Sigmoid colon (tissue), 7 donors: ENCODE data around the gene CBLL1. TPM values are rescaled to one million over a fixed set of nuclear protein-coding genes. Genes with fewer than 3 reads are reported as not detected.

Experiments
- DNase-seq: peaks from one replicate; pipeline ENCODE4 v3.0.0-alpha.2; 2019
- H3K27ac ChIP-seq, 4 donors: fragments of 200-600 bp; sonication (generic); one replicate each; pipeline ENCODE4 v1.5.1; 2016 to 2019; ENCODE audit warnings: mild to moderate bottlenecking in 1 of 4
- H3K27me3 ChIP-seq, 3 donors: fragments of 200-600 bp; sonication (generic); one replicate each; pipeline ENCODE4 v1.5.1; 2019; ENCODE audit warnings: mild to moderate bottlenecking in 1 of 3
- H3K36me3 ChIP-seq, 4 donors: fragments of 200-600 bp; sonication (generic); one replicate each; pipeline ENCODE4 v1.5.1; 2016 to 2019
- H3K4me1 ChIP-seq, 4 donors: fragments of 200-600 bp; sonication (generic); one replicate each; pipeline ENCODE4 v1.5.1; 2017 to 2019
- H3K4me3 ChIP-seq, 4 donors: fragments of 200-600 bp; sonication (generic); one replicate each; pipeline ENCODE4 v1.5.1; 2017 to 2019; ENCODE audit warnings: mild to moderate bottlenecking in 2 of 4, moderate library complexity in 1 of 4
- H3K9me3 ChIP-seq, 4 donors: fragments of 200-600 bp in 3 of 4; sonication (generic) in 3 of 4; one replicate each; pipeline versions ENCODE4 v1.5.1 to v1.6.1; 2013 to 2019
- CTCF ChIP-seq, 4 experiments: fragments of 450-650 bp in 3 of 4; fragments of 200-600 bp in 1 of 4; IDR thresholded peaks; one replicate each; pipeline ENCODE4 v1.5.1; 2016 to 2019; ENCODE audit warnings: antibody characterized with exemption in 4 of 4, mild to moderate bottlenecking in 3 of 4, moderate library complexity in 2 of 4
- EP300 ChIP-seq, 4 donors: sonication (generic); formaldehyde crosslinking; IDR thresholded peaks; one replicate each; pipeline ENCODE4 v1.6.1; 2017; ENCODE audit warnings: antibody characterized with exemption in 4 of 4
- POLR2A ChIP-seq, 2 donors: fragments of 450-650 bp; IDR thresholded peaks; one replicate each; pipeline ENCODE4 v1.6.1; 2016; ENCODE audit warnings: antibody characterized with exemption in 2 of 2, mild to moderate bottlenecking in 2 of 2, moderate library complexity in 2 of 2
- POLR2AphosphoS5 ChIP-seq, 4 donors: sonication (generic); formaldehyde crosslinking; IDR thresholded peaks; one replicate each; pipeline ENCODE4 v1.6.1; 2017; ENCODE audit warnings: antibody characterized with exemption in 4 of 4
- WGBS, 2 donors: extraction: QIAGEN DNeasy Blood & Tissue Kit; methylation state at CpG; one replicate each; pipeline ENCODE4 v1.1.7; 2013; 5-methylcytosine and 5-hydroxymethylcytosine counted together
- intact Hi-C: fragments of 100-400 bp; cut with DNase I; formaldehyde crosslinking; loops from one replicate; pipeline ENCODE4 v1.15.1; 2023
- polyA plus RNA-seq, 3 donors: library from polyadenylated mRNA; stranded (reverse); fragments of 200-250 nt; gene quantifications; one replicate each; pipeline ENCODE4 v1.2.3, GENCODE V29; 2013
- total RNA-seq, 4 donors: library from RNA; depleted of rRNA; stranded (reverse); fragments of >200 nt; gene quantifications; one replicate each; pipeline ENCODE4 v1.1.0, GENCODE V29; 2016
- donor health status: healthy with polysubstance abuse.
- donor health status: Bipolar disorder and iron deficiency.
- donor health status: healthy.

CBLL1 gene
- total and polyA plus RNA-seq, 7 donors = 6.7 to 47.4 (median 25.2) TPM

GRCh38 chr7:107777702-107778101 lies 33.8 kb downstream of the CBLL1 start:
- no peak overlapping the region for H3K4me3 ChIP-seq
- 20 to 67% methylated on average over 3 of the region's 3 CpGs for WGBS, 2 donors
- H3K27ac ChIP-seq = peak overlapping the region in 3 of 4 donors; percentile 71 to 80 (median 78)
- H3K27me3 ChIP-seq = no peaks in the 10 kb centered on the region
- no peaks in the 10 kb centered on the region for H3K36me3 ChIP-seq
- DNase-seq = peak; percentile 83
- intact Hi-C loops = loop anchor here (1.0 kb wide), 1 partner anchor 97 kb away; no protein-coding TSS in a partner anchor
- TF ChIP-seq EP300 (IDR thresholded peaks at IDR 0.05) (peak in 3 of 4 donors; percentile 16 to 31 (median 23)), POLR2A (IDR thresholded peaks at IDR 0.05) (no peak), CTCF (IDR thresholded peaks at IDR 0.05) (peak in 2 of 4 experiments; percentile 15 to 44), POLR2AphosphoS5 (IDR thresholded peaks at IDR 0.05) (peak in 3 of 4 donors; percentile 60 to 74 (median 71))
- no peaks in the 10 kb centered on the region for H3K9me3 ChIP-seq
- peaks cover 0 to 56% (median 40%) of the 10 kb centered on the region in 4 donors for H3K4me1 ChIP-seq

GRCh38 chr7:107778283-107778682 lies 34.3 kb downstream of the CBLL1 start:
- intact Hi-C loops = no loop called here
- TF ChIP-seq CTCF (IDR thresholded peaks at IDR 0.05) (no peak), POLR2AphosphoS5 (IDR thresholded peaks at IDR 0.05) (no peak), EP300 (IDR thresholded peaks at IDR 0.05) (no peak), POLR2A (IDR thresholded peaks at IDR 0.05) (no peak)
- Histone ChIP-seq H3K27me3 (no peaks in the 10 kb centered on the region), H3K27ac (peak overlapping the region in 3 of 4 donors; percentile 71 to 80 (median 78)), H3K4me1 (peaks cover 0 to 62% (median 44%) of the 10 kb centered on the region in 4 donors), H3K36me3 (no peaks in the 10 kb centered on the region), H3K4me3 (no peak overlapping the region), H3K9me3 (no peaks in the 10 kb centered on the region)
- 60 to 80% methylated on average over 4 of the region's 4 CpGs for WGBS, 2 donors
- no peak for DNase-seq

GRCh38 chr7:107779647-107780099 lies 35.7 kb downstream of the CBLL1 start:
- H3K27me3 ChIP-seq = no peaks in the 10 kb centered on the region
- TF ChIP-seq EP300 (IDR thresholded peaks at IDR 0.05) (no peak), CTCF (IDR thresholded peaks at IDR 0.05) (no peak), POLR2AphosphoS5 (IDR thresholded peaks at IDR 0.05) (no peak), POLR2A (IDR thresholded peaks at IDR 0.05) (no peak)
- H3K4me1 ChIP-seq = peaks cover 0 to 75% (median 55%) of the 10 kb centered on the region in 4 donors
- H3K9me3 ChIP-seq = no peaks in the 10 kb centered on the region
- no peak overlapping the region for H3K4me3 ChIP-seq
- 20 to 60% methylated on average over 6 of the region's 6 CpGs for WGBS, 2 donors
- no peak for DNase-seq
- peak overlapping the region in 3 of 4 donors; percentile 71 to 80 (median 78) for H3K27ac ChIP-seq
- intact Hi-C loops = no loop called here
- no peaks in the 10 kb centered on the region for H3K36me3 ChIP-seq

- intact Hi-C loops = no loop called here
- H3K36me3 ChIP-seq = no peaks in the 10 kb centered on the region
- no peak overlapping the region for H3K4me3 ChIP-seq
- H3K27me3 ChIP-seq = no peaks in the 10 kb centered on the region
- no peak for DNase-seq
- H3K9me3 ChIP-seq = no peaks in the 10 kb centered on the region
- peaks cover 0 to 93% (median 75%) of the 10 kb centered on the region in 4 donors for H3K4me1 ChIP-seq
- WGBS, 2 donors = 63 to 83% methylated on average over 3 of the region's 3 CpGs
- peak overlapping the region in 3 of 4 donors; percentile 44 to 78 (median 52) for H3K27ac ChIP-seq
- no peak for TF ChIP-seq EP300 (IDR thresholded peaks at IDR 0.05)
- TF ChIP-seq POLR2AphosphoS5 (IDR thresholded peaks at IDR 0.05) = no peak
- no peak for TF ChIP-seq POLR2A (IDR thresholded peaks at IDR 0.05)
- no peak for TF ChIP-seq CTCF (IDR thresholded peaks at IDR 0.05)
Measured at GRCh38 chr7:107782374-107782773, 38.4 kb downstream of the CBLL1 start.

- H3K36me3 ChIP-seq = no peaks in the 10 kb centered on the region
- WGBS, 2 donors = 93 to 99% methylated on average over 1 of the region's 1 CpG
- H3K4me3 ChIP-seq = no peak overlapping the region
- intact Hi-C loops = no loop called here
- H3K9me3 ChIP-seq = no peaks in the 10 kb centered on the region
- no peaks in the 10 kb centered on the region for H3K27me3 ChIP-seq
- peaks cover 0 to 95% (median 75%) of the 10 kb centered on the region in 4 donors for H3K4me1 ChIP-seq
- DNase-seq = no peak
- no peak for TF ChIP-seq CTCF (IDR thresholded peaks at IDR 0.05)
- no peak for TF ChIP-seq POLR2A (IDR thresholded peaks at IDR 0.05)
- no peak for TF ChIP-seq EP300 (IDR thresholded peaks at IDR 0.05)
- H3K27ac ChIP-seq = peak overlapping the region in 3 of 4 donors; percentile 76 to 87 (median 83)
Measured at GRCh38 chr7:107783648-107784047, 39.7 kb downstream of the CBLL1 start.
